Large intestine (tissue), 3 donors: ENCODE data around the gene C4A. TPM values are rescaled to one million over a fixed set of nuclear protein-coding genes. Genes with fewer than 3 reads are reported as not detected.
"Not testable (repeated sequence)": the region's sequence is repeated elsewhere in the genome, so short reads cannot be mapped to it uniquely, and the experiment has no call there.

Source experiments
- DNase-seq, 2 donors: peaks; one replicate each; pipeline versions ENCODE4 v3.0.0 to v3.0.0-alpha.2; 2013
- H3K27ac ChIP-seq: one replicate; pipeline ENCODE4 v1.5.1; 2013; ENCODE audit warnings: low read length
- H3K27me3 ChIP-seq: 2 replicates; pipeline ENCODE4 v1.6.1; 2013; ENCODE audit warnings: low read length; ENCODE audit not compliant: control insufficient read depth, insufficient read depth
- H3K36me3 ChIP-seq: 2 replicates; pipeline ENCODE4 v1.6.1; 2013; ENCODE audit warnings: low read length; ENCODE audit not compliant: control insufficient read depth, insufficient read depth
- H3K4me1 ChIP-seq: one replicate; pipeline ENCODE4 v1.6.1; 2013; ENCODE audit warnings: low read length; ENCODE audit not compliant: control insufficient read depth, insufficient read depth
- H3K4me3 ChIP-seq: one replicate; pipeline ENCODE4 v1.5.1; 2013; ENCODE audit warnings: low read length
- H3K9me3 ChIP-seq: one replicate; pipeline ENCODE4 v1.6.1; 2013; ENCODE audit warnings: mild to moderate bottlenecking, low read depth, low read length, moderate library complexity; ENCODE audit not compliant: control insufficient read depth
- WGBS: methylation state at CpG from one replicate; pipeline ENCODE4 v1.1.5; 2013; ENCODE audit warnings: low lambda C conversion rate; ENCODE audit not compliant: insufficient coverage; 5-methylcytosine and 5-hydroxymethylcytosine counted together
- polyA plus RNA-seq: library from polyadenylated mRNA; unstranded; fragments of 120-200 nt; gene quantifications from one replicate; pipeline ENCODE4 v1.2.1, GENCODE V29; 2013

The C4A gene
- polyA plus RNA-seq, 1 donor: 92.9 TPM

GRCh38 chr6:31978831-31979230 lies 3.0 kb upstream of the C4A start:
- H3K4me1 ChIP-seq: no peaks in the 10 kb centered on the region
- H3K36me3 ChIP-seq: peaks cover 15% of the 10 kb centered on the region
- 70% methylated on average over 2 of the region's 5 CpGs for WGBS
- H3K27me3 ChIP-seq: no peaks in the 10 kb centered on the region
- DNase-seq: no peak
- H3K4me3 ChIP-seq: no peak overlapping the region
- H3K9me3 ChIP-seq: peaks cover 12% of the 10 kb centered on the region
- no peak overlapping the region for H3K27ac ChIP-seq

DNA sequence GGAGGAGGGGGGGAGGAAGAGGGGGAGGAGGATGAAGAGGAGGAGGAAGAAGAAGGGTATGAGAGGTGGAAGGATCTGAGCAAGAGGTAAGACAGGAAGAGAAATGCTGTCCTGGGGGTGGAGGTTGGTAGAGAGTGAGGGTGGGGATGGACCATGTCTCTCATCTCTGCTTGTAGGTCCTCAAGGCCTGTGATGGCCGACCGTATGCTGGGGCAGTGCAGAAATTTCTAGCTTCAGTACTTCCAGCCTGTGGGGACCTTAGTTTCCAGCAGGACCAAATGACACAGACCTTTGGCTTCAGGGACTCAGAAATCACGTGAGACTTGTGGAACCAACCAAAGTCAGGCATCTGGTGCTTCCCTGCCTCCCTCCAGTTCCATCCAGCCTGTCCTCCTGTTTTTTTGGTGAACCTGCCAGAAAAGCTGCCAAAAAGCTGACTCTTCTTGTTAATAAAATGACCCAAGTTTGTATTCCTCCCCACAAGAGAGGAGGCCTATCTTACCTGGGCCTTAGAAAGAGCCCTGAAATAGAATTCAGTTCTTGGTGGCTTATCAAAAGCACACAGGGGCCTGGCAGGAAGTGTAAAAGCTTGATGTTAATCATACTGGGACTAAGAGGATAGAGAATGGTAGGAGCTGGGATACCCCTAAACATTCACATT lies 2.5 kb upstream of the C4A start:
- Histone ChIP-seq H3K27ac (no peak overlapping the region), H3K9me3 (peaks cover 12% of the 10 kb centered on the region), H3K27me3 (no peaks in the 10 kb centered on the region), H3K4me3 (no peak overlapping the region), H3K36me3 (peaks cover 15% of the 10 kb centered on the region), H3K4me1 (no peaks in the 10 kb centered on the region)
- WGBS: no CpG with 5 or more reads among the region's 3 CpGs
- no peak for DNase-seq

GRCh38 chr6:31980195-31980876 lies 1.5 kb upstream of the C4A start:
- H3K4me1 ChIP-seq, H3K27me3 ChIP-seq, DNase-seq, H3K4me3 ChIP-seq, H3K27ac ChIP-seq: not testable (repeated sequence)
- Histone ChIP-seq H3K36me3 (peaks cover 15% of the 10 kb centered on the region), H3K9me3 (peaks cover 12% of the 10 kb centered on the region)
- WGBS: no CpG with 5 or more reads among the region's 13 CpGs

GRCh38 chr6:31980998-31981397 lies 859 bp upstream of the C4A start:
- not testable (repeated sequence) for DNase-seq, H3K4me3 ChIP-seq, H3K4me1 ChIP-seq, H3K27ac ChIP-seq, H3K27me3 ChIP-seq
- Histone ChIP-seq H3K36me3 (peaks cover 15% of the 10 kb centered on the region), H3K9me3 (peaks cover 11% of the 10 kb centered on the region)
- no CpG with 5 or more reads among the region's 5 CpGs for WGBS

DNA sequence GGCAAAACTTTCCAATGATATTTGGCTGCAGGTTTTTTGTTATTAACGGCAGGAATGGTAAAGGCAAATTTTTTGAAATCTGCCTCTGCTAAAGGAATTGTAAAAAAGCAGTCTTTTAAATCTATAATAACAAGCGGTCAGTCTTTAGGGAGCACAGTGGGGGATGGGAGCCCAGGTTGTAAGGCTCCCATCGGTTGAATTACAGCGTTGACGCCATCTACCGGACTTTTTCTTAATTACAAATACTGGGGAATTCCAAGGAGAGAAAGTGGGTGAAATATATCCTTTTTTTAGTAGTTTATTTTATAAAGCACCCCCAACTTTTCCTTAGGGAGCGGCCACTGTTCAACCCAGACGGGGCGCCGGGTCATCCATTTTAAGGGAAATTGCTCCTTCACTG lies 7.5 kb downstream of the C4A start:
- H3K27me3 ChIP-seq, H3K4me1 ChIP-seq, H3K9me3 ChIP-seq, H3K36me3 ChIP-seq, DNase-seq, H3K4me3 ChIP-seq, H3K27ac ChIP-seq: not testable (repeated sequence)
- WGBS: no CpG with 5 or more reads among the region's 10 CpGs

DNA sequence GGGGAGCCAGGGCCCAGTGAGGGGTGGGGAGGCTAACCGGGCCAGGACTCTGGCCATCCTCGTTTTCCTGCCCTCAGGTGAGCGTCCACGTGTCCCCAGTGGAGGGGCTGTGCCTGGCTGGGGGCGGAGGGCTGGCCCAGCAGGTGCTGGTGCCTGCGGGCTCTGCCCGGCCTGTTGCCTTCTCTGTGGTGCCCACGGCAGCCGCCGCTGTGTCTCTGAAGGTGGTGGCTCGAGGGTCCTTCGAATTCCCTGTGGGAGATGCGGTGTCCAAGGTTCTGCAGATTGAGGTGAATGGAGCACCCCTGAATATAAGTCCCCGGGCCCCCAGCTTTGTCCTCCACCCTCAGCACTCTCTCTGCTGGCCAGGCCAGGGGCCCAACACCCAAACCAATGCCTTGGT lies 12.6 kb downstream of the C4A start:
- H3K9me3 ChIP-seq, H3K27me3 ChIP-seq, H3K36me3 ChIP-seq, H3K4me1 ChIP-seq, H3K27ac ChIP-seq, H3K4me3 ChIP-seq, DNase-seq: not testable (repeated sequence)
- WGBS: no CpG with 5 or more reads among the region's 14 CpGs

GRCh38 chr6:31996385-31996784 lies 14.5 kb downstream of the C4A start:
- not testable (repeated sequence) for DNase-seq, H3K27me3 ChIP-seq, H3K9me3 ChIP-seq, H3K27ac ChIP-seq, H3K4me3 ChIP-seq, H3K4me1 ChIP-seq, H3K36me3 ChIP-seq
- WGBS: no CpG with 5 or more reads among the region's 6 CpGs

DNA sequence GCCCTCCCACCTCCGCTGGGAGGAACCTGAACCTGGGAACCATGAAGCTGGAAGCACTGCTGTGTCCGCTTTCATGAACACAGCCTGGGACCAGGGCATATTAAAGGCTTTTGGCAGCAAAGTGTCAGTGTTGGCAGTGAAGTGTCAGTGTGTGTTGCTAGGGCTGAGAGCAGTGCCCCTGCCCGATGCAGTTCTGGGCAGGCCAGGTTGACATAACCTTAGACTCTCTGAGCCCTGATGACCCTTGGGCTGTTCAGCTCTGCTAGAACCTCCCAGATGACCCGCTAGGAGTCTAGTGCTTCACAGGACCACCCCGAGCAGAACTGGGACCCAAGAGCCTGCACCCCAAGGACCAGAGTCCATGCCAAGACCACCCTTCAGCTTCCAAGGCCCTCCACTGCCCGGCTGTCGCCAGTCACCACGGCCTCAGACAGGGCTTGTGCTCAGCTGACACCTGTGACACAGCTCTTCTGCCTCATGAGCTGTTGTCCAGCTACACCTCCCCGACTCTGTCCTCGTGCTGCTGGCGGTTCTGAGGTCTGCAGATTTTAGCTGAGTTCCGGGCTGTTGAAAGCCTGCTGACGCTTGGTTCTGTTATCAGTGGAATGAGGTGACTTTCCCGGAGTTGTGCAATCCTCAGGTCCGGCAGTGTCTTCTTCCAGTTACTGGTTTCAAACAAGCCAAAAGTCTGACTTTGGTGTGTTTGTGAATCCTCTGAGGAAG lies 20.9 kb downstream of the C4A start:
- DNase-seq, H3K36me3 ChIP-seq, H3K27me3 ChIP-seq, H3K4me1 ChIP-seq, H3K4me3 ChIP-seq, H3K9me3 ChIP-seq, H3K27ac ChIP-seq: not testable (repeated sequence)
- no CpG with 5 or more reads among the region's 15 CpGs for WGBS

GRCh38 chr6:32003301-32003700 lies 21.4 kb downstream of the C4A start:
- H3K4me3 ChIP-seq, H3K4me1 ChIP-seq, H3K9me3 ChIP-seq, DNase-seq, H3K27ac ChIP-seq, H3K36me3 ChIP-seq, H3K27me3 ChIP-seq: not testable (repeated sequence)
- no CpG with 5 or more reads among the region's 7 CpGs for WGBS

- not testable (repeated sequence) for DNase-seq
Measured at GRCh38 chr6:32004393-32004792, 22.5 kb downstream of the C4A start.

More at GRCh38 chr6:32004393-32004792, 22.5 kb downstream of the C4A start:
- not testable (repeated sequence) for H3K9me3 ChIP-seq, H3K27me3 ChIP-seq, H3K4me1 ChIP-seq, H3K36me3 ChIP-seq, H3K4me3 ChIP-seq, H3K27ac ChIP-seq
- no CpG with 5 or more reads among the region's 4 CpGs for WGBS
